ENCODE data around the gene PVALB.
A peak's percentile ranks its signal among the peaks of the same experiment; 100 is the strongest.

Gene PVALB

DNA sequence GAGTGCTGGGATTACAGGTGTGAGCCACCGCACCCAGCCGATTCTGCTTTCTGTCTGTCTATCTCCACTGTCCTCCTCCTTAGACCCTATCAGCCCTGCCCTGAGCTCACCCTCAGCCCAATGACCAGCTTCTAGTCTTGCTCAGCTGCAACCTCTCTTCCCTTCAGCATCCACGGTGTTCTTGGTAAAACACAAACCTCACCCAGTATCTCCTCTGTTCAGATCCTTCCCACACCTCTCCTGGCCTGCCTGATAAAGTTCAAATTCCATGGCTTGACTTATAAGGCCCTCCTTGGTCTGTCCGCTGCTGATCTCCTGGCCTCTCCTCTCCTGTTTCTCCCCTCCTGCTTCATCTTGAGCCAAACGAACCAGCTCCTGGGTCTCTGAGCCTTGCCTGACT lies 29.4 kb upstream of the PVALB start:
- DNase-seq: no peak

GRCh38 chr22:36840106-36840505 lies 23.3 kb upstream of the PVALB start:
- DNase-seq: no peak

DNA sequence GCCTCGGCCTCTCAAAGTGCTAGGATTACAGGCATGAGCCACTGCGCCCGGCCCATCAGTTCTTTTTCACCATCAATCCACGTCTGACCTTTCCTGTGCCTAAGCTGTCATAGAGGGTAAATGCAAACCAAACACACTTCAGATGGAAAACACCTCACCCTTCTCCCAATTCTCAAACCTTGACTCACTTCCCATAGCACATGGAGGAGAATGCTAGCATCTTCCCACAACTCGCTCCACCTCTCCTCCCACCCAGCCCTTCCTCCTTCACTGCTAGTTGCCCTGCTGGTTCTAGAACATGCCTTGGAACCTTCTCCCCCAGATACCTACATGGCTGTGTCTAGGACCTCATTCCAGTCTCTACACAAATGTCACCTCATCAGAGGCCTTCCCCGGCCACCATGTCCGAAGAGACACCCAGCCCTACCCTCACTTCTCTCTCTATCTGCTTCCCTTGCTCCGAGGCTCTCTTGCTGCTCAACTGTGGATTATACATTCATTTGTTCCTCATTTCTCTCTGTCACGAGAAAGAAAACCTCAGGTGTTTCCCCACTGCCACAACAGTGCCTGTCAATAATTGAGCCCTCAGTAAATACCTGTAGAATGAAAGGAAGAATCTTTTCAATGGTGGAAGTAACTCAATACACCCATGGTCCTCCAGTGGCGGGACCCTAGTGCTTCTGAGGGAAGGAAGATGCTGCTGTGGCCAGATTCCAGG lies 22.7 kb upstream of the PVALB start:
- no peak for DNase-seq

DNA sequence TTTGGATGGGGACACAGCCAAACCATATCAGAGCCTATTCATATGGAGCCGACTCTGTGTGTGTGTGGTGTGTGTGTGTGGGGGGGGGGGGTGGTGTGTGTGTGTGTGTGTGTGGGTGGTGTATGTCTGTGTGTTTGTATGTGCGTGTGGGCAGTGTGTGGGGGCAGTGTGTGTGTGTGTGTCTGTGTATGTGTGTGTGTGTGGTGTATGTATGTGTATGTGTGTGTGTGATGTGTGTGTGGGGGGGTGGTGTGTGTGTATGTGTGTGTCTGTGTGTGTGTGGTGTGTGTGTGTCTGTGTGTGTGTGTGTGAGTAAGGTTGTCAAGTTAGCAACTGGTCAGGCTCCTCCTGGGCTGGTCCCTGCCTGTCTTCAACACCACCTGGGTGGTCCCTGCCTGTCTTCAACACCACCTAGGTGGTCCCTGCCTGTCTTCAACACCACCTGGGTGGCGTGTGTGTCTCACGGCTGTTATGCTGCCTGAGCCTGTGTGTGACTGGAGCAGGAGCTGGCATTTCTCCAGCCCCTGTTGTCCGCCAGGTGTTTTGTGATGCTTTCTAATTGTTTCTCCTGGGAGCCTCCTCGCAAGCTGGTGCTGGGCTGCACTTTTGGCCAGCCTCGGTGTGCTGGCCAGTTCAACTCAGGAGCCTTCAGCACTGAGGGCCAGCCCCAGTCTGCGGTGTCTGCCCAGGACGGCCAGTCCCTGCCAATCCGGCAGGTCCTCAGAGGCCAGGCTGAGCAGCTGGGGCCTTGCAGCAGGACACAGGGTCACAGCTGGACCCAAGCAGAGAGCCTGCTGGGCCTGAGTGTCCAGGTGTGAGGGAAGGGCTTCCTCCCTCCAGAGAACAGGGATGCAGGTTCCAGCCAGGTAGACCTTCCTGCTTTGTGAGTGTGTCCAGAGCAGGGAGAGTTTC lies 21.5 kb upstream of the PVALB start:
- DNase-seq: no peak

DNA sequence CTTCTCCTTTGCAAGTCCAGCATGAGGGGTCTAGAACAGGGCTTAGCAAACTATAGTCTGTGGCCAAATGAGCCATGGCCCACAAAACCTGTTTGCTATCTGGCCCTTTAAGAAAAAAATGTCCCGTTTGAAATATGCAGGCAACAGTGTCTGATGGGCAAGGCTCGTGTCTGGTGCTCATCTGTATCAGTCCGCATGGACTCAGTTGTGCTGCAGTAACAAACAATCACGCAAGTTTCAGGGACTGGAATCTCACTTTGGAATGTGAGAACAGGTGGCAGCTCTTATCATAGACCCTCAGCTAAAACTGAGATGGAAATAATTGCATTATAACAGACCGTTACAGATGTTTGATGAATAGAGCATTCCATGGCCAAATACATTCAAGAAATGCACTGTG lies 19.1 kb upstream of the PVALB start:
- DNase-seq: no peak

- no peak for DNase-seq
These were observed 16.2 kb upstream of the PVALB start for GRCh38 chr22:36833073-36833472.

DNA sequence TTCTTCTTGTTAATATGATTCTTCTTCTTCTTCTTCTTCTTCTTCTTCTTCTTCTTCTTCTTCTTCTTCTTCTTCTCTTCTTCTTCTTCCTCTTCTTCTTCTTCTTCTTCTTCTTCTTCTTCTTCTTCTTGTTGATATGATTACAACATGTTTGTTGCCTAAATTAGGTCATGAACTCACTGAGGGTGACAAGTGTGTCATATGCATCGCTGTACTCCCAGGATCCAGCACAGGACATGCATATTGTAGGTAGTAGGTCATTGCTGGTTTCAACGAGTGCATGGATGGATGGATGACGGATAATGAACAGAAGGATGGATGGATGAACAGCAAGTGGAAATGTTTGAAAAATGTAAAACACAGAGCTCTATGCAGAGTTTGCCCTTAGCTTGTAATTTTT lies 14.9 kb upstream of the PVALB start:
- no peak for DNase-seq

DNA sequence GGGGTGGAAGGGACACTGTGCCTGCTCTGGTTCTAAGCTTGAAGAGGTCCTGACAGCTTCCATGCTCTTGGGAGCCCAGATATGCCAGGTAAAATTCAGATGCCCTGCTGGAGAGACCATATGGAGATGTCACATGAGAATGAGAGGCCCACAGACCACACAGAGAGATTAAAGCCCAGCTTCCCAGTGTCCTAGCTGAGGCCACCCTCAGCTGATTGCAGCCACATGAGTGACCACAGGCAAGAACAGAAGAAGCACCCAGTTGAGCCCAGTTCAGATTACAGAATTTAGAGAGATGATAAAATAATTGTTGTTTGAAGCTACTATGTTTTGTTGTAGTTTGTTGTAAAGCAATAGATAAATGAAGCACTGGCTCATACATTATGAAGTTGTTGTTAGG lies 14.4 kb upstream of the PVALB start:
- DNase-seq: no peak

- DNase-seq: no peak
These were observed 13.8 kb upstream of the PVALB start for GRCh38 chr22:36830601-36831000.

- no peak for DNase-seq
These were observed 12.7 kb upstream of the PVALB start for GRCh38 chr22:36829370-36830002.

GRCh38 chr22:36828815-36829214 lies 12.0 kb upstream of the PVALB start:
- no peak for DNase-seq

- DNase-seq: no peak
These were observed 9.4 kb upstream of the PVALB start for GRCh38 chr22:36826262-36826661.

GRCh38 chr22:36824655-36825054 lies 7.8 kb upstream of the PVALB start:
- DNase-seq: no peak

DNA sequence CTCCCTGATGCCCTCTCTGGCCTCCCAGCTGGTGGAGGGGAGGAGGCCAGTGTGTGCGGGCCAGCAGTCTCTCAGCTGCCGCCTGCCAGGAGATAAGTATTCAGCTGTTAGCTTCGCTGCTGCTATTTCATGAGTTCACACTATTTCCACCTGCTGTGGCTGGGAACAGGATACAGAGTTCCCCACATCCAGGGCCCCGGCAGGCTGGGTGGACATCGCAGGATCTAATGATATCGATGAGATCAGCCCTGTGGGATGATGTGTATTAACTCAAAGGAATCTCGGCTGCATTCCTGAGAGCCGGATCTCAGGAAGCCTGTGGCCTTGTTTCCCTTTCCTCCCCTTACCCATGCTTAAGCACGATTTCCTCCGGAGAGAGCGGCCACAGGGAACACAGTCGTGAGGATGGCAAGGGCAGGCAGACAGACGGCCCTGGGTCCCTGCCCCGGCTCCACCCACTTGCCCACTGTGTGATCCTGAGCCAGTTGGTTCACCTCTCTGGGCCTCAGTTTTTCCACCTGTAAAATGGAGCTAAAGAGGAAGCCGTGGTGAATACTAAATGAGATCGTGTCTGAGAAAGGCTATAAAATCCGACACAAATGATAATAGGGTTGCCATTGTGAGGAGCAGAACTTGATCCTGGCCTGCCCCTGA lies 6.5 kb upstream of the PVALB start:
- DNase-seq: no peak

- no peak for DNase-seq
These were observed 5.7 kb upstream of the PVALB start for GRCh38 chr22:36822581-36822980.

- DNase-seq: no peak
These were observed 2.3 kb upstream of the PVALB start for GRCh38 chr22:36819112-36819511.

GRCh38 chr22:36818010-36818642 lies 1.3 kb upstream of the PVALB start:
- peak; percentile 31 for DNase-seq

- DNase-seq: no peak
These were observed 652 bp upstream of the PVALB start for GRCh38 chr22:36817525-36817848.

DNA sequence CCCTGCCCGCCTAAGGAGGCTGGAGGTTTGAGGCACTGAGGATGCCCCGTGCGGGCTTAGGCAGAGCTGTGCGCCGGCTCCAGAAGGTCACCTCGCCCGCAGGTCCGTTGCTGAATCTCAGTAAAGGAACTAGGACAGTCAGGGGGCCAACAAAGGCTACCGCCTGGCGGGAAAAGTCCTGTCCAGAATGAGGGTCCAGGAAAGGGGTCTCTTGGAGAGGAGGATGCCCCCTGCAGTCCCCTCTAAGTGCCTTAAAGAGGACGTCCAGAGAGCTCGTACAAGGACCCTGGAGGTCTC lies 548 bp downstream of the PVALB start:
- no peak for DNase-seq

GRCh38 chr22:36815558-36816338 lies 1.1 kb downstream of the PVALB start:
- DNase-seq: no peak

DNA sequence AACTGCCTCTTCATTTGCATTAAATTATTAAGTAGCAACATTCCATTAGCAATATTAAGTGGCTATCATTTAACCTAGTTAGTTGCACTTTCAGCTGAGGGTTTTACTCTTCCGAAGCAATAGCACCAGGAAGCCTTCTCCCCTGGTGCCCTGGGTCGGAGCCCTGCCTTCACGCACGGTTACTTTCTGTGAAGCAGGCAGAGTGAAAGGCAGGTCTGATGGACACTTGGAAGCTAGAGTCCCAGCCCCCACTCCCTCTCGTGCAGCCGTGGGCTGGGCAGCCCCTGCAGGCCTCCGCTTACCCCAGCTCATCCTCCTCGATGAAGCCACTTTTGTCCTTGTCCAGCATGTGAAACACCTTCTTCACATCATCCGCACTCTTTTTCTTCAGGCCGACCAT lies 2.0 kb downstream of the PVALB start:
- DNase-seq: no peak

GRCh38 chr22:36811094-36811800 lies 5.6 kb downstream of the PVALB start:
- DNase-seq: no peak
